HG03025 (cell line): ENCODE data around the gene NEDD1.

Experiments used
- ATAC-seq: cut with Tn5 transposase; IDR thresholded peaks from one replicate; pipeline ENCODE4 v1.9.1; 2021; ENCODE audit warnings: mild to moderate bottlenecking, moderate library complexity; ENCODE audit not compliant: unreplicated experiment, low FRiP score

The NEDD1 gene, protein sequence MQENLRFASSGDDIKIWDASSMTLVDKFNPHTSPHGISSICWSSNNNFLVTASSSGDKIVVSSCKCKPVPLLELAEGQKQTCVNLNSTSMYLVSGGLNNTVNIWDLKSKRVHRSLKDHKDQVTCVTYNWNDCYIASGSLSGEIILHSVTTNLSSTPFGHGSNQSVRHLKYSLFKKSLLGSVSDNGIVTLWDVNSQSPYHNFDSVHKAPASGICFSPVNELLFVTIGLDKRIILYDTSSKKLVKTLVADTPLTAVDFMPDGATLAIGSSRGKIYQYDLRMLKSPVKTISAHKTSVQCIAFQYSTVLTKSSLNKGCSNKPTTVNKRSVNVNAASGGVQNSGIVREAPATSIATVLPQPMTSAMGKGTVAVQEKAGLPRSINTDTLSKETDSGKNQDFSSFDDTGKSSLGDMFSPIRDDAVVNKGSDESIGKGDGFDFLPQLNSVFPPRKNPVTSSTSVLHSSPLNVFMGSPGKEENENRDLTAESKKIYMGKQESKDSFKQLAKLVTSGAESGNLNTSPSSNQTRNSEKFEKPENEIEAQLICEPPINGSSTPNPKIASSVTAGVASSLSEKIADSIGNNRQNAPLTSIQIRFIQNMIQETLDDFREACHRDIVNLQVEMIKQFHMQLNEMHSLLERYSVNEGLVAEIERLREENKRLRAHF

DNA sequence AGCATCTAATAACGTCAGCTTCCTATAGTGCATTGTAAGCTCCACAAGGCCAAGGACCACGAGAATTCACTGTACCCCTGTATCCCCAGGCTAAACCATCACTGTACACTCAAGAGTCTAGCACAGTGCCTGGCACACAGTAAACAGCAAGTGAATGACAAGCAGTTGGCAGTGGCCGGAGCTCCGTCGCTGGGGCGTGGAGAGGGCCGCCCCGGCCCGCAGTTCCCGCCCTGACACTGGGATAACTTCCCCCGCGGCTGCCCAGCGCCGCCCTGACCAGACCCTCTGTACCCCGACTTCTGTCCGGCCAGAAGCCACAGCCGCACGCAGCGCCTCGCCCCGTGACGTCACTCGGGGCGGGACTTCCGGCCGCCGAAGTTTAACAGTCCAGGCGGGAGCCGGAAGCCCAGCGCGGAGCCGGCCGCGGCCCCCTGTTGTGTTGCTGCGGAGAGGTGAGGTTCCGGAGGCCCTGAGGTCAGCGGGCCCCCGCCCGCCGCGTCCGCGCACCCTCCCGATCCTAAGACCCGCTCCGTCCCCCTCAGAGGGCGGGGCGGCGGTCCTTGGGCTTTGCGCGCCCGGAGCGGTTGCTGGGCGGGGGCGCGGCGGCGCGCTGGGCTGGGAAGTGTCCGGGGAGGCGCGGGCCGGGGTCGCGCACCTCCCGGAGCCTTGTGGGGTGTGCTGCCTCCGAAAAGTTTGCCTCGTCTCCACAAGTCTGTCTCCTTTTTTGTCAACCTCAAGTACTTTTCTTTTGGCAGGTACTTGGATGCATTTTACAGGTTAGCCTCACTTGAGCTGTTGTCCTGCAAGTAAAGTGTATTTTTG, at the start of gene NEDD1:
Gene NEDD1 (plus strand): TSS at position 409 of the 822 bp plus-strand sequence. CDS start 2,503 bp downstream, outside the sequence.
- ATAC-seq = peak; percentile 93

DNA sequence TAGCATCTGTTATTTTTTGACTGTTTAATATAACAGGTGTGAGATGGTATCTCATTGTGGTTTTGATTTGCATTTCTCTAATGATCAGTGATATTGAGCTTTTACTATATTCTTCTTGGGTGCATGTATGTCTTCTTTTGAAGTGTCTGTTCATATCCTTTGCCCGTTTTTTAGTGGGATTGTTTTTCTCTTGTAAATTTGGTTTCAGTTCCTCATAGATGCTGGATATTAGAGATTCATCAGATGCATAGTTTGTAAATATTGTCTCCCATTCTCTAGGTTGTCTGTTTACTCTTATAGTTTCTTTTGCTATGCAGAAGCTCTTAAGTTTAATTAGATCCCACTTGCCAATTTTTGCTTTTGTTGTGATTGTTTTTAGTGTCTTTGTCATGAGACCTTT, 48.9 kb upstream of the NEDD1 start:
- no peak for ATAC-seq

DNA sequence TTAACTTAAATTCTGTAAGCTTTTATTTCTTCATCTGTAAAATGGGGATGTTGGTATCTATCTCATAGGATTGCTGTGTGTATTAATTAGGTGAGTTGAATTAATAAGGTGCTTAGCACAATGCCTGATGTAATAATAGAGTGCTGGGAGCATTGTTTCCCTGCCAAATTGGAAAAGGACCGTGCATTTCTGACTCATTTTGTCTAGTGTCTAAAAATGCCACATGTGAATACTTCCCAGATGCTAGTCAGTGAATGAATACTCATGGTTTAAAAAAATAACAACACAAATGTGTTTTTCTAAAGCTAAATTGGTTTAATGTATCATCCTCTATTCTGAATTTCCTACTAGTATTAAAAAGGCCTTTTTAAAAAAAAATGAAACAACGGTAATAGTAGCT, 45.4 kb upstream of the NEDD1 start:
- ATAC-seq = no peak

DNA sequence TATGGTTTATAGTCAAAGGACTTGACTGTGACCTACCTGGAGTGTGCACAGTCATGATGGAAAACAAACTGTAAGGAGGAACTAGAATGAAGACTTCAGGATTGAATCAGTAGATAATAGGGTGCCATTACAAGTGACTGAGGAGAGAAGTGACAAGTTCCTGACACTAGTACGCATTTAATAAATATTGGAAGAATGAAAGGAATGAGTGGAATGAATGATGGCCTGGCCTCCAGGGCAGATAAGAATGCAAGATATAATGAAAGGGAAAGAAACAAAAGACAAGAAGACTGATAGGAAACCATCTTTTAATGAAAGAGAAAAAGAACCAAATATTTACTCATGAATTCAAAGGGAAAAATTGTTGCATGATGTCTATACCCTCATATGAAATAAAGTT, 44.7 kb upstream of the NEDD1 start:
- no peak for ATAC-seq

DNA sequence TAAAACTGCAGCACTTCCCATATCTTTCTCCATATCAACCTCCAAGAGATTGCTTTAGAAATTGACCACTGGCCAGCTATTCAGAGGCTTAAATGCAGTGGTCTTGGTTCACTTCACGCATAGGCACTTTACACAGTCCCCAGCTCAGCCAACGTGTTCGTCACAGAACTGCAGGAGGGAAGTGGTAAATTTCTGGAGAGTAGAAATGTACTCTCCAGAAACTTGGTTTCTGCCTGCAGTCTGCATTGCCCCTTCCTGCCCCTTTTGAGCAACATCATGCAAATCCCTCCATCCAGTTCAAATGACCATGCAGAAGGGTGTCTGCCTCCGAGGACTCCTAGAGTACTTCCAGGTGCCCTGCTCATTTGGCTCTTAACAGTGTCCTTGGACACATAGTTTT, 42.7 kb upstream of the NEDD1 start:
- ATAC-seq = no peak

DNA sequence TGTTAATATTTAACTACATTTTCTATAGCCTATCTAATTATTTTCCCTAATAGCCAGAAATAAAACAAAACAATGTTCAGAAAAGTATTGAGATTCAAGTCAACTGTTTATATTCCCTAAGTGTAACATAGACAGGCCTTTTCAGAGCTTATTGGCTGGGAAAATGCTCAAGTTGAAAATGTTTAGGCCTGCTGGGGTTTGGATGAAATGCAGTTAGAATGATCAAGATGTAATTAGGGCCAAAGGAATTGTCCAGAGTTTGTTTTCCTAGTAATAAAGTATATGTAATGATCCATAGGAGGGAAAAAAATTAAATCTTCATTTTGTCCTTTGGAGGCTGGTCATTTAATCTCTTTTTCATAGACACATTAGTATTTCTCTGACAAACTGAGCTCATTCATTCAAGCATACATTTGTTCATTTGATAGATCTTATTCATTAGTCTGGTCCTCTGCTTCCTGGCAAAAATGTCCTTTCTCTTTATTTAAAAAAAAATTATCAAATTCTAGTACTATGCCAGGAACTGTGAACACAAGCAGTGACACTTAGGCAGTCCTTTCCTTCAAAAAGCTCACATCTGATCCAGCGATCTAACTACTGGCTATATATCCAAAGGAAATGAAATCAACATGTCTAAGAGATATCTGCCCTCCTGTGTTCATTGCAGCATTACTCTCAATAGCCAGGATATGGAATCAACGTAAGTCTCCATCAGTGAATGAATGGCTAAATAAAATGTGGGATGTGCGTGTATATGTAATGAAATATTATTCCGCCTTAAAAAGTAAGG, 40.1 kb upstream of the NEDD1 start:
- ATAC-seq = no peak

DNA sequence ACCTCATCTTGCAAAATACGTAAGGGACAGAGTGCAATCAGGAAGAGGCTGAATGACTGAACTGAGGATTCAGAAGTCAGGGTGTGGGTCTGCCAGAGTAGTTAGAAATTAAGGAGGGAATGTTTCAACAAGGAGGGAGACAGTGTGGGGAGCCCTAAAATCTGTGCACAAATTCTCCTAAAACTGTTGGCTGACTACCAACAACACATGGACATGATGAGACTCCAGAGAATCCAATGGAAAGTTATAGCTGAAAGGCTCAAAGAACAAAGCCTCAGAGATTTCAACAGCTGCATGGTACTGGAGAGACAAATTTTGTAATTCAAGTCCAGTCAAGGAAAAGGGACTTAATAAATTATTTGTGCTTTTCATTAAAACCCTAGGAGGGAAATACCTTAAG, 36.1 kb upstream of the NEDD1 start:
- ATAC-seq = no peak

DNA sequence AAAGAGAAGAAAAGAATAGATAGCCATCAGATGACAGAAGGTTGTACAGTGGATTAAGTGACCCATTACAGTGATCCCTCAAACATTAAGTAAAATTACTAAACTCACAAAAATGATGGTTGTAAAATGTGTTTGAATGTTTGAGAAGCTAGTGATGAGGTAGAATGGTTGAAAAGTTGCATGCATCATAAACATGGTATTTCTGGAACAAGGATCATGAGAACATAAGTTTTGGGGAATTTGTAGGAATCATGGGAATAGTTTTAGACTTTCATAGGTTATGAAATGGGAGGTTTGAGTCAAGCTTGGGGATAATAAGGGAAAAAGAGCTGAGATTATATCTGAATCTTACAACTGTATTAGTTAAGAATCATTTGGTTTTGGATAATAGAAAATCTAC, 34.1 kb upstream of the NEDD1 start:
- no peak for ATAC-seq

DNA sequence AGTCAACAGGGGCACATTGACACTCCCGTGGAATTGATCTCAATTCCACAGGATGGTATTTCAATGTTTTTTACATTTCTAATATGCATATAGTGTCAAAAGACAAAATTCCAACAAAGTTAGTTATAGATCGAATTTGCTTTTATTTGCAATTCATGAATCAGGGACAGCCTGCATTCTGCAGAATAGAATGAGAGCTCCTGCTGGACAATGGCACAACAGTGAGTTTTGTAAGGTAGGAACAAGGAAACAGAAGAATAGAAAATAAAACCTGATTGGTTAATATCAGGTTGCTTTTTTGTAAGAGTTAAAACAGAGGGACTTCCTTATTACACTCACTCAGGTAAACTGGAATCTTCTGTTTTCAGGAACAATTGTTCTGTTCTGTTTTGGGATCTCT, 32.8 kb upstream of the NEDD1 start:
- no peak for ATAC-seq

DNA sequence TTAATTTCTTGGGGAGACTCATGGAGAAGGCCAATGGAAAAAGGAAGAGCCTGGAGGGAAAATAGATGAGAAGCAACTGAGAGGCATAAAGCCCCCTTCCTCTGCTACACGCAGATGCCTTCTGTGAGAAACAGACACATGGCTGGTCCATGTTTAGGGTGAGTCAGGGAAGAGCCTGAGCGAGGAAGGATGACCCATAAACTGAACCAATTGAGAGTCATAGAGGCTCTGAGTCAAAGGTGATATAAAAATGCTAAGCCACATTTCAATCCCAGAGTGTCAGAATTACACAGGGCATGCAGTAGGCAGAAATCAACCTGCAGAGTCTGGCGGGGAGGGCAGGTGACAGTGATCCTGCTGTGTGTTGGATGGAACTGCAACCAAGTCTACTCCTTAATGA, 30.1 kb upstream of the NEDD1 start:
- ATAC-seq = no peak

DNA sequence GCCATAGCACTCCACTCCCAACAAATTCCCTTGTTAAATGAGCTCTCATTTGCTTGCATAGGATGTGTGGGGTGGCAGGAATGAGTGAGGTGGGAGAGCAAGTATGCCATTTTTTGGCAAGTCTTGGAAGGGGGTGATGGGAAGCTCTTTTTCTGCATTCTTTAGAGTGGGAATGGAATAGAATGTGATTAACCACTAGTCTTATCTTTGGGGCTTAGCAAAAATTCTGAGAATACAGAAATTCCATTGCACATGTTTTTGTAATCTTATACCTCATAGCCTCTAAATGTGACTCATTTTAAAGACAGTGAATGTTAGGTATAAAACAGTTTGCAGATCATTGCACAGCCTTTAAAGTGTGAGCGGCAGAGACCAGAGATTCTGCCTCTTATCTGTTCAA, 28.4 kb upstream of the NEDD1 start:
- no peak for ATAC-seq

DNA sequence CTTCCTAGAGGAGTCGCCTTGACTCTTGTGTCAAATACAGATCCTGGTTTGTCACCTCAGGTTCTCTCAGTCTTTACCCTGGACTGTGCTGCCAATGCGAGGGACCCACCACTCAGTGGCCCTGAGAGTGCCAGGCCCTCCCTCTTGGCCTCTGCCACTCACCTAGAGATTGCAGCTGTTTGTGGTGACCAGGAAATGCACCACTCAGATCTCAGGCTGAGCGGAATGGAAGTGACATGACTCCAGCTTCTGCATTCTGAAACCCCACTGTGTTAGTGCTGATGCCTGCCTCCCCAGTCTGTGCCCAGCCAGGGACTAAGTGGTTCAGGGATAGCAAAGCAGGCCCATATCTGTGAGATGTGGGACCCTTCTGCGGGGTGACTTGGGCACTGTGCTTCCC, 27.8 kb upstream of the NEDD1 start:
- ATAC-seq = no peak

DNA sequence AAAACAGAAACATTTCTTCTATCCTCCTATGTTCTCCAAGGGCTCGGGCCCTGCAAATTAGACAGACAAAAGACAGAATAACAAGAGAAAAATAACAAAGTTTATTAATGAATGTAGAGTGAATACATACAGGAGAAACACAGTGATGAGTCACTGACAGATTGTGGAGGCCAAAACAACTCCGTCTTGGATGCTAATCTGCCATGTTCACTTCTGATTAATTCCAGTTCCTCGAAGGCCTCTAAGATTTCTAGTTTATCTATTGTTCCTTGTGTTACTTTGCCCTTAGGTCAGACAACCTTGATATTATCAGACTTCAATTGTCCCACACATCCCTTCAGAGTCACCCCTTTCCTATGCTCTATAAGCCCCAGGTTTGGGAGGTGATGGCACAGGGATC, 26.8 kb upstream of the NEDD1 start:
- ATAC-seq = no peak

DNA sequence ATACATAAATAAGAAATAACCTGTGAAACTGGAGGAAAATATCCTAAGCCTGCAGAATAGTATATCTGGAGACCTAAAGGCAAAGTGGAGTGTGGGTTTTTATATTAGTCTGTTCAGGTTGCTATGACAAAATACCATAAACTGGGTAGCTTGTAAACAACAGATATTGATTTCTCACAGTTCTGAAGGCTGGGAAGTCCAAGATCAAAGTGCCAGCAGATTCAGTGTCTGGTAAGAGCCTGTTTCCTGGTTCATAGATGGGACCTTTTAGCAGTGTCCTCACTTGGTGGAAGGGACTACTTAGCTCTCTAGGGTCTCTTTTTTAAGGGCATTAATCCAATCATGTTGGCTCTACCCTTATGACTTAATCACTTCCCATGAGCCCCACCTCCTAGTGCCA, 25.4 kb upstream of the NEDD1 start:
- no peak for ATAC-seq

DNA sequence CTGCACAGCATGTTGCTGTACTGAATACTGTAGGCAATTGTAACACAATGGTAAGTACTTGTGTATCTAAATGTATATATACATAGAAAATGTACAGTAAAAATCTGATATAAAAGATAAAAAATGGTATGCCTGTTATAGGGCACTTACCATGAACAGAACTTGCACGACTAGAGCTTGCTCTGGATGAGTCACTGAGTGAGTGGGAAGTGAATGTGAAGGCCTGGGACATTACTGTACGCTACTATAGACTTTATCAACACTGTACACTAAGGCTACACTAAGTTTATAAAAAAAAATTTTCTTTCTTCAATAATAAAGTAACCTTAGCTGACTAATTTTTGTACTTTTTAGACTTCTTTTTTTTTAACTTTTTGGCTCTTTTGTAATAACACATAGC, 24.2 kb upstream of the NEDD1 start:
- no peak for ATAC-seq

DNA sequence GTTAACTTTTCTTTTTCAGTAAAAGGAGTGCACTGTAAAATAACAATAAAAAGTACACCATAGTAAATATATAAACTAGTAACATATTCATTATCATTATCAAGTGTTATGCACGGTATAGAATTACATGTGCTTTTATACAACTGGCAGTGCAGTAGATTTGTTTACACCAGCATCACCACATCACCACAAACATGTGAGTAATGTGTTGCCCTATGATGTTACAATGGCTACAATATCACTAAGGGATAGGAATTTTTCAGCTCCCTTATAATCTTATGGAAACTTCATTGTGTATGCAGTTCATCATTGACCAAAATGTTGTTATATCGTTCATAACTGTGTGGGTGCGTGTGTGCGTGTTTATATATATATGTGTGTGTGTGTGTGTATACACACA, 23.5 kb upstream of the NEDD1 start:
- no peak for ATAC-seq

DNA sequence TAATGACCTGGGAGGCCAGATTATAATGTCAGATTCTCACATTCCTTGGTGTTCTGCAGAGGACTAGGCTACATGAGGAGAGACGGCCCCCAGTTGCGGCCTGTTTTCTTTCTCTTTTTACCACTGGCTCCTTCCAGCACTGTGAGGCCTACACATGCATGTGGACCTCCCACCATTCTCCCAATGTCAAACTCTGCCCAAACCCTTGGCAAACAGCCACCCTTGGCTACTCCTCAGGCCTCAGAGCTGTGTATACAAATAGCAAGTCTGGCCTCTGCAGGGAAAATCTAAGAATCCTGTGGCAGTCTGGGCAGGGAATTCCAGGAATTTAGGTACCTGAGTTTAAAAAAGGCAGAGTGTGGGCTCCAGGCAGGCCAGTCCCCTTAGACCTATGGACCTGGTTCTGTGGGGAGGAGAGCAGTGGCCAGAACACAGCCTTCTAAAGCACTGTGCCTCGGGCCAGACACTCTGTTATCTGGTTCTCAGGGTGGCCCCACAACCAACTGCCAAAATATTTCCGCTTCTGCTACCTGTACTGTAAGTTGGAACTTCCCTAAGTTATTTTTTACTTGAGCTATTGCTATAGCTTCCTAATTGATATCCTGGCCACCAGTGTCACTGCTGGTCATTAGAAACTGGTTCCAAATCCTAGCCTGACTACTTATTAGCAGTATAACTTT, 19.9 kb upstream of the NEDD1 start:
- no peak for ATAC-seq

DNA sequence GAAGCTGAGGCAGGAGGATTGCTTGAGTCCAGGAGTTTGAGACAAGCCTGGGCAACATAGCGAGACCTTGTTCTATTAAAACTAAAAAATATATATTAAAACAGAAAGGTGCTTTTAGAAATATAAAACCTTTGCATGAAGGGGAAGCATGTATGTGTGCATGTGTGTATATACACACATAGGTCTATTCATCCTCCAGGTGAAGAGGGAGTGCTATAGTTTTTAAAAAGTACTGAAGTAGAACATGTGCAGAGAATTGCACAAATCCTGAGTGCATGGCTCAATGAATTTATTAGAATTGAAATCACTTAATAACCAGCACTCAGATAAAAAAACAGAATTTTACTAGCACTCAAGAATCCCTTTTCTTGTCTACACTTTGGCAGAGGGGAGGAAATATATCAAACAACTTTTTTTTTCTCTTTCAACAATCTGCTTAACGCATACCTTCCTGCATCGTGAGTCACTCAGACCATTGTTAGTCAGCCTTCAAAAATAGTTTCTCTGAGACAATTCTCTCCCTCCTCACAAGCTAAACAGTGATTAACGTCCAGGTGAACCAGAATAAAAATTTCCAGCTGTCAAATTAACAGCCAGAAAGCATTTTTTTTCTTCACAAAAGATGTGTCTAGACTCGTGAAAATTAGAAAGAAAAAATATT, 17.7 kb upstream of the NEDD1 start:
- no peak for ATAC-seq

DNA sequence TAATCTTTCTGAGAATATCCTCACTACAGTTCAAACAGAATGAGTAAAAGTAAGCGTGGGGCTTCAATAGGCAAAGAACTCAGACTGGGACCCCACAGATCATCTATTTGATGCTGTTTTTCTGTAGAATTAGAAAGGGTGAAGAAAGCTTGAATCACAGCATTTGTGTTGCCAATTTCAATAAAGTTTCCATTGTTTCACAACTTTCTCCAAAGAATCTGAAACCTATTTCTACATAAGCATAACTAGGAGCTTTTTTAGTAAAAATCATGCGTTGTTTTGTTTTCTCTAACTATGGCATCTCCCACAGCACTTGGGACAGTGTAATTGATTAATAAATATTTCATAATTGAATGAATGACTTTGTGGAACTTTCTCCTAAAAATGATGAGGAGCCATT, 16.7 kb upstream of the NEDD1 start:
- ATAC-seq = no peak

DNA sequence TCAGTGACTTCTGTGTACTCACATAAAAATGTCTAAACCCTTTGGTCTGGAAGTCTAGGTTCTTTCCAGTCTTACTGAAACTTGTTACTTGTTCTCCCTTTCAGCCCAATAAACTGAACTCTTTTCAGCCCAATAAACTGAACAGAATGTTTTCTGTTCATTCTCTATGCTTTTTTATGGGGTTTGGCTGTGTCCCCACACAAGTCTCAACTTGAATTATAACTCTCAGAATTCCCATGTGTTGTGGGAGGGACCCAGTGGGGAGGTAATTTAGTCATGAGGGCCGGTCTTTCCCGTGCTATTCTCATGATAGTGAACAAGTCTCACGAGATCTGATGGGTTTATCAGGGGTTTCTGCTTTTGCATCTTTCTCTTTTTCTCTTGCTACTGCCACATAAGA, 15.0 kb upstream of the NEDD1 start:
- no peak for ATAC-seq
